Vagina (tissue), 2 donors: Measurements from ENCODE around the gene PTDSS2. TPM values are rescaled to one million over a fixed set of nuclear protein-coding genes. Genes with fewer than 3 reads are reported as not detected.

ENCODE experiments used
- DNase-seq, 2 donors: peaks; one replicate each; pipeline ENCODE4 v3.0.0-alpha.2; 2017; ENCODE audit errors: extremely low spot score in 2 of 2
- H3K27ac ChIP-seq: fragments of 200-600 bp; sonication (generic); one replicate; pipeline ENCODE4 v1.5.1; 2019
- H3K27me3 ChIP-seq: fragments of 200-600 bp; sonication (generic); one replicate; pipeline ENCODE4 v1.5.1; 2019
- H3K36me3 ChIP-seq, 2 donors: fragments of 200-600 bp; sonication (generic); one replicate each; pipeline ENCODE4 v1.5.1; 2017 to 2019
- H3K4me1 ChIP-seq: fragments of 200-600 bp; sonication (generic); one replicate; pipeline ENCODE4 v1.5.1; 2019
- H3K4me3 ChIP-seq, 2 donors: fragments of 200-600 bp; sonication (generic); 1 replicate in 1 of 2; 2 replicates in 1 of 2; pipeline ENCODE4 v1.5.1; 2016 to 2019
- H3K9me3 ChIP-seq: fragments of 200-600 bp; sonication (generic); one replicate; pipeline ENCODE4 v1.5.1; 2019
- POLR2A ChIP-seq, 2 donors: fragments of 450-650 bp; IDR thresholded peaks; one replicate each; pipeline ENCODE4 v1.6.1; 2017; ENCODE audit warnings: antibody characterized with exemption in 2 of 2, mild to moderate bottlenecking in 2 of 2, moderate library complexity in 2 of 2
- POLR2AphosphoS5 ChIP-seq, 2 donors: sonication (generic); formaldehyde crosslinking; IDR thresholded peaks; one replicate each; pipeline ENCODE4 v1.9.0; 2017; ENCODE audit warnings: antibody characterized with exemption in 2 of 2, mild to moderate bottlenecking in 2 of 2, low read depth in 1 of 2; ENCODE audit not compliant: insufficient read depth in 1 of 2
- intact Hi-C: fragments of 100-400 bp; cut with DNase I; formaldehyde crosslinking; loops from one replicate; pipeline ENCODE4 v1.15.1; 2023
- total RNA-seq: library from RNA; depleted of rRNA; stranded (reverse); fragments of >200 nt; gene quantifications from one replicate; pipeline ENCODE4 v1.2.3, GENCODE V29; 2016
- TF ChIP-seq, protein P1 (sequence below), 3 experiments: fragments of 450-650 bp in 2 of 3; fragments of 200-600 bp in 1 of 3; sonication (generic) in 1 of 3; IDR thresholded peaks; one replicate each; pipeline ENCODE4 v1.5.1; 2017 to 2019; ENCODE audit warnings: antibody characterized with exemption in 3 of 3, mild to moderate bottlenecking in 2 of 3, moderate library complexity in 2 of 3

PTDSS2 gene
- total RNA-seq, 1 donor from 2014 or later, result 36.1 TPM

DNA sequence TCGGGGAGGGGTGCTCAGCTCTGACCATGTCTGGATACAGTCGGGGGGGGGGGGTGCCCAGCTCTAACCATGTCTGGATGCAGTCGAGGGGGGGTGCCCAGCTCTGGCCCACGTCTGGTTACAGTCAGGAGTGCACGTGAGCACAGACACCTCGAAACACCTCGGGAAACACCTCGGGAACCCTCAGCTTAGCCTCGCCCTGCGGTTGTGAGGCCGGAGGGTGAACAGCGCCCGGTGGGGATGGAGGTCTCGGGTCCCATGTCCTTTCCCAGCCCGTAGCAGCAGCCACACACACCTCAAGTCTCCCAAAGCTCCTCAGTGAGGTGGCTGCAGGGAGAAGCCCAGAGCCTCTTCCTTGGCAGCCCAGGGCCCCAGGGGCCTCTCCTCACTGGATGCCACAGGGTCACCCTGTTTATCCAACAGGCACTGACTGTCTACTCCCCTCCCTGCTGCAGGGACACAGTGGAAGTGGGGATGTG lies 37.4 kb upstream of the PTDSS2 start:
- no peaks in the 10 kb centered on the region for H3K9me3 ChIP-seq
- H3K4me1 ChIP-seq, result peaks cover 34% of the 10 kb centered on the region
- no peaks in the 10 kb centered on the region for H3K36me3 ChIP-seq
- no peak overlapping the region for H3K27ac ChIP-seq
- intact Hi-C loops, result no loop called here
- no peak for TF ChIP-seq POLR2AphosphoS5 (IDR thresholded peaks at IDR 0.05; ENCODE audit: insufficient read depth in 1 of 2, low read depth in 1 of 2)
- TF ChIP-seq, protein P1, sequence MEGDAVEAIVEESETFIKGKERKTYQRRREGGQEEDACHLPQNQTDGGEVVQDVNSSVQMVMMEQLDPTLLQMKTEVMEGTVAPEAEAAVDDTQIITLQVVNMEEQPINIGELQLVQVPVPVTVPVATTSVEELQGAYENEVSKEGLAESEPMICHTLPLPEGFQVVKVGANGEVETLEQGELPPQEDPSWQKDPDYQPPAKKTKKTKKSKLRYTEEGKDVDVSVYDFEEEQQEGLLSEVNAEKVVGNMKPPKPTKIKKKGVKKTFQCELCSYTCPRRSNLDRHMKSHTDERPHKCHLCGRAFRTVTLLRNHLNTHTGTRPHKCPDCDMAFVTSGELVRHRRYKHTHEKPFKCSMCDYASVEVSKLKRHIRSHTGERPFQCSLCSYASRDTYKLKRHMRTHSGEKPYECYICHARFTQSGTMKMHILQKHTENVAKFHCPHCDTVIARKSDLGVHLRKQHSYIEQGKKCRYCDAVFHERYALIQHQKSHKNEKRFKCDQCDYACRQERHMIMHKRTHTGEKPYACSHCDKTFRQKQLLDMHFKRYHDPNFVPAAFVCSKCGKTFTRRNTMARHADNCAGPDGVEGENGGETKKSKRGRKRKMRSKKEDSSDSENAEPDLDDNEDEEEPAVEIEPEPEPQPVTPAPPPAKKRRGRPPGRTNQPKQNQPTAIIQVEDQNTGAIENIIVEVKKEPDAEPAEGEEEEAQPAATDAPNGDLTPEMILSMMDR (IDR thresholded peaks at IDR 0.05), result no peak
- TF ChIP-seq POLR2A (IDR thresholded peaks at IDR 0.05), result no peak
- DNase-seq, result no peak
- H3K4me3 ChIP-seq, result no peak overlapping the region
- H3K27me3 ChIP-seq, result no peaks in the 10 kb centered on the region

DNA sequence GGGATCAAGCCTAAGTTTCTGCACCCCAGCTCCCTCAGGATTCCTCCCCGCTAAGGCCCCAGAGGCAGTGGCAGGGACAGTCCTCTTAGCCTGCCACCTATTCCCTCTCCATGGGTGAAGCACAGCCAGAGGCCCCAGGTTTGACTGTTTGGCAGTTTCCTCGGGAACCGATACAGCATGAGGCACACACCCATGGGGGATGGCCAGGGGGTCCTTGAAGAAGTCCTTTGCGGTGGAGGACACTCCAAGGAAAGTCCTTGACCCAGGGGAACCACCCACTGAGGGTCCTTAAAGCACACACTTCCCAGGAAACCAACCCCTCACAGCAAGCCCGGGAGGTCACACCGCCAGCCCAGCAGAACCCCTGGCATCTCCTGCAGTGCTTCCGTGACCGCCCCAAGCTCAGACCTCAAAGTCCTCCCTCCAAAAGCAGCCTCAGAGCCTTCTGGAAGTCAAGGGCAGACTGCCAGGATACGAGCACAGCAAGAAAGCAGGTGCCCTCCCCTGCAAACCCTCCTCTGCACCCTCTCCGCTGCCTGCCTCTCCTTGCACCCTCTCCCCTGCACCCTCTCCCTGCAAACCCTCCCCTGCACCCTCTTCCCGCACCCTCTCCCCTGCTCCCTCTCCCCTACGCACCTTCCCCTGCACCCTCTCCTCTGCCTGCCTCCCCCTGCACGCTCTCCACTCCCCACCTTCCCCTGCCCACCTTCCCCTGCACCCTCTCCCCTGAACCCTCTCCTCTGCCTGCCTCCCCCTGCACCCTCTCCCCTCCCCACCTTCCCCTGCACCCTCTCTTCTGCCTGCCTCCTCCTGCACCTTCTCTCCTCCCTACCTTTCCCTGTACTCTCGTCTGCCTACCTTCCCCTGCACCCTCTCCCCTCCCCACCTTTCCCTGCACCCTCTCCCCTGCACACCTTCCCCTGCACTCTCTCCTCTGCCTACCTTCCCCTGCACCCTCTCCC lies 36.7 kb upstream of the PTDSS2 start:
- no peak for TF ChIP-seq POLR2AphosphoS5 (IDR thresholded peaks at IDR 0.05; ENCODE audit: insufficient read depth in 1 of 2, low read depth in 1 of 2)
- TF ChIP-seq POLR2A (IDR thresholded peaks at IDR 0.05), result no peak
- TF ChIP-seq, protein P1 (IDR thresholded peaks at IDR 0.05), result no peak
- no peak for DNase-seq
- H3K27me3 ChIP-seq, result no peaks in the 10 kb centered on the region
- no peak overlapping the region for H3K4me3 ChIP-seq
- intact Hi-C loops, result no loop called here
- H3K27ac ChIP-seq, result no peak overlapping the region
- H3K9me3 ChIP-seq, result no peaks in the 10 kb centered on the region
- no peaks in the 10 kb centered on the region for H3K36me3 ChIP-seq
- peaks cover 38% of the 10 kb centered on the region for H3K4me1 ChIP-seq

DNA sequence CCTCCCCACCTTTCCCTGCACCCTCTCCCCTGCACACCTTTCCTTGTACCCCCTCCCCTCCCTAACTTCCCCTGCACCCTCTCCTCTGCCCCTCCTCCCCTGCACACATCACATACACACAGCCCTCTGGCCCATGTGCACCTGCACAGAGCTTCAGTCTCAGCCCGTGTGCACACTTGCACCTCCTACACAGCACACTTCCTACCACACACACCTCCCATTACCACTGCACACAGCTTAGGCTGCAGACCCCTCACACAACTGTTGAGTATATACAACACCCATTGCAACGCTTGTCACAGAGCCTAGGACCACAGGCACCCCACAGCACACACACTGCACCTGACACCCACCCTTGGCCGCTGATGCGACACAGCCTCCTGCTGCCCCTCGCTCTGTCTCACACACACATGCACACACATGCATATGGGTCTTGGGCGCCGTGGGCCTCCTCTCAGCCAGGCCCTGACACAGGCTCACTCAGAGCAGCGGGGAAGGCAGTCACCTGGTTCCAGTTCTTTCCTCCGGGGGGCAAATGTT lies 35.7 kb upstream of the PTDSS2 start:
- TF ChIP-seq POLR2AphosphoS5 (IDR thresholded peaks at IDR 0.05; ENCODE audit: insufficient read depth in 1 of 2, low read depth in 1 of 2), result no peak
- TF ChIP-seq, protein P1 (IDR thresholded peaks at IDR 0.05), result no peak
- TF ChIP-seq POLR2A (IDR thresholded peaks at IDR 0.05), result no peak
- peaks cover 38% of the 10 kb centered on the region for H3K4me1 ChIP-seq
- peak overlapping the region; percentile 44 to 50 for H3K4me3 ChIP-seq
- H3K27ac ChIP-seq, result no peak overlapping the region
- no peak for DNase-seq
- no peaks in the 10 kb centered on the region for H3K9me3 ChIP-seq
- H3K36me3 ChIP-seq, result no peaks in the 10 kb centered on the region
- intact Hi-C loops, result no loop called here
- H3K27me3 ChIP-seq, result no peaks in the 10 kb centered on the region

DNA sequence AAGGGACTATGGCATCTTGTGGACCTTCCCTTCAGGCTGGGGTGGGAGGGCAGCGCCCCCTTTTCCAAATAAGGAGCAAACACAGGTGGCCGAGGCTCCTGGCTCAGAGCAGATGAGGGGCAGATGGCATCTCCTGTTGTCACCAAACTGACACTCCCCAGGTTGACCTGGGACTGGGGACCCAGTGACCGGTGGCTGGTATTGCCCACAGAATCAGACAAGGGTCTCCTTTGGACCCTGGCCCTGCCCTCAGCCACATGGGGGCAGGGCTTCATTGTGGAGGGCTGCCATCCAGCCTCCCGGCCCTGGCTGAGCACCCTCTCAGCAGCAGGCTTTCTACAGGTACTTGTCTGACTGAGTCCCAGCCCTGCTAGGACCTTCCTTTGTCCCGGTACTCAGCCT lies 34.4 kb upstream of the PTDSS2 start:
- Histone ChIP-seq H3K9me3 (no peaks in the 10 kb centered on the region), H3K4me3 (peak overlapping the region; percentile 44 to 50), H3K4me1 (peaks cover 38% of the 10 kb centered on the region), H3K36me3 (no peaks in the 10 kb centered on the region), H3K27ac (peak overlapping the region; percentile 56), H3K27me3 (no peaks in the 10 kb centered on the region)
- intact Hi-C loops, result no loop called here
- no peak for DNase-seq
- TF ChIP-seq, protein P1 (IDR thresholded peaks at IDR 0.05), result no peak
- TF ChIP-seq POLR2A (IDR thresholded peaks at IDR 0.05) (no peak), POLR2AphosphoS5 (IDR thresholded peaks at IDR 0.05; ENCODE audit: insufficient read depth in 1 of 2, low read depth in 1 of 2) (no peak)
